HG03280 (cell line): Measurements from ENCODE around the gene FEM1B.
A peak's percentile ranks its signal among the peaks of the same experiment; 100 is the strongest.

Source experiments
- ATAC-seq: cut with Tn5 transposase; IDR thresholded peaks from one replicate; pipeline ENCODE4 v1.9.1; 2021; ENCODE audit warnings: mild to moderate bottlenecking, moderate library complexity; ENCODE audit not compliant: unreplicated experiment

Gene FEM1B

GRCh38 chr15:68258692-68259091 lies 18.9 kb upstream of the FEM1B start:
- ATAC-seq: no peak

GRCh38 chr15:68259883-68260282 lies 17.7 kb upstream of the FEM1B start:
- ATAC-seq: no peak

- no peak for ATAC-seq
These were observed 16.3 kb upstream of the FEM1B start for GRCh38 chr15:68261241-68261640.

DNA sequence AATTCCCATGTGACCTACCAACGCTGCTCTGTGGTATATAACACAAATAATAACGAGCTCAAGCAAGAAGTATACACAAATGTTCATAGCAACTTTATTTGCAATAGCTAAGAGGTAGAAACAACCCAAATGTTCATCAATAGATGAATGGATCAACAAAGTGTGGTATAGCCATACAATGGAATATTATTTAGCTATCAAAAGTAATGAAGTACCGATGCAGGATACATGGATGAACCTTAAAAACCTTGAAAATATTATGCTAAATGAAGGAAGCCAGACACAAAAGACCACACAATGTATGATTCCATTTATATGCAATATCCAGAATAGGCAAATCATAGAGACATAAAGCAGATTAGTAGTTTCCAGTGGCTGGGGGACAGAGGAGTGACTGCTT lies 15.6 kb upstream of the FEM1B start:
- no peak for ATAC-seq

- no peak for ATAC-seq
These were observed 14.8 kb upstream of the FEM1B start for GRCh38 chr15:68262514-68263356.

GRCh38 chr15:68264282-68264681 lies 13.3 kb upstream of the FEM1B start:
- no peak for ATAC-seq

- ATAC-seq: no peak
These were observed 12.5 kb upstream of the FEM1B start for GRCh38 chr15:68265081-68265480.

DNA sequence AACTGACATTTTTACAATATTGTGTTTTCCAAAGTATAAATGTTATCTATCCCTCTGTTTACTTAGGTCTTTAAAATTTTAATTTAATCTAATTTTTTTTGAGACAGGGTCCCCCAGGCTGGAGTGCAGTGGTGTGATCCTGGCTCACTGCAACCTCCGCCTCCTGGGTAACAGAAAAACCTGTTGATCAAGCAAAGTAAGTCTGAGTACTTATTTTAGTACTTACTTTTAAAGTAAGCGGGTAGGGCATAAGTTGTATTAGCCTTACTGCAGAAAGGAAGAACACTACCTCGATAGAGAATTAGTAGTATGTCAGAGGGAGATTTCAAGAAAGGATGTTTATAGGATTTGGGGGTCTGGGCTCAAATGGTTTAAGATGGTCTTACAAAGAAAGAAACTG lies 11.9 kb upstream of the FEM1B start:
- ATAC-seq: no peak

GRCh38 chr15:68268405-68268804 lies 9.1 kb upstream of the FEM1B start:
- ATAC-seq: no peak

DNA sequence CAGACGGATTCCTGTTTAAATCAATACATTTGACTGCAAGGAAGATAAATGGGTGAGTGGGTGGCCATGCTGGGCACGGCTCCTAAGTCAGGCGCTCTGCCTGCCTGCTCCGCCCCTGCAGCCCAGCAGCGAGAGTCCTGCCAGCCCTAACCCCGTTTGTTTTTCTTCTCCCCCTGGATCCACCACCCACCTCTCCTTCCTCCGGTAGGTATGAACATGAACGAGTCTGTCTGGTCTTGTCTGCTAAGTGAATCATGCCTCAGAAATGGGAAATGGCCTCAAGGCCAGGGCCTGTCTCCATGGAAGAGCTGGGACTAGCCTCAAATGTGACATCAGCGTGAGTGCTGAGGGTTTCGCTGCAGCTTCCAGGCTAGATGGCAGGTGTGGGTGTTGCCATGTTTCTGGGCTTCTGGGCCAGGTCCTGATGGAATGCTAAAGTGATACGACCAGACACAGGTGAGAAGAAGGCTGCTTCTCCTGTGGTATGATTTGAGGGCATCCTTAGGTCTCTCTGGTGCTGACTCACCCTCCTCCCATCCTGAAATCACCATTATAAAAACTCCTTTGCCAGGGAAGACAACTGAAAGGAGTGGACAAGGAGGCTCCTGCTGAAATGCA lies 5.6 kb upstream of the FEM1B start:
- ATAC-seq: no peak

DNA sequence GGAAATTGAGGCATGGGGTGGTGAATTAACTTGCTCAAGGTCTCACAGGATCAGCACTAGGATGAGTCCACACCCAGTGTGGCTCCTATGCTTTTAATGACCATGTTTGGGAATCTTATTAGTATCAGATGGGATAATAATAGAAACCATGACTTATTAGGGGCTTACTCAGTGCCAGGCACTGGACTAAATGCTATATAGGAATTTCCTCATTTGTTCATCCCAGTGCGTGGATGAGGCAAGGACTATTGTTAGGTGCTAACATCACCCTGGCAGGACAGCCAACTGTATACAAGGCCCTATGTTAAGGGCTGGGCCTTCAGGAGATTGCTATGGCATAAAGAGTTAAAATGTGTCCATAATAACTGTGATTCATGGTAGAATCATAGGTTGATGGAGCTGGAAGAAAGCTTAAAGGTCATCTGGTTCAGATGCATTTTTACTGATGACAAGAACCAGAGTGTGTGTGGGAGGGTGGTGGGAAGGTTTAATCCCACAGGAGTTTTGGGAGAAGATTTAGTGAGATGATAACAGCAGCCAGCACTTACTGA lies 4.7 kb upstream of the FEM1B start:
- no peak for ATAC-seq

DNA sequence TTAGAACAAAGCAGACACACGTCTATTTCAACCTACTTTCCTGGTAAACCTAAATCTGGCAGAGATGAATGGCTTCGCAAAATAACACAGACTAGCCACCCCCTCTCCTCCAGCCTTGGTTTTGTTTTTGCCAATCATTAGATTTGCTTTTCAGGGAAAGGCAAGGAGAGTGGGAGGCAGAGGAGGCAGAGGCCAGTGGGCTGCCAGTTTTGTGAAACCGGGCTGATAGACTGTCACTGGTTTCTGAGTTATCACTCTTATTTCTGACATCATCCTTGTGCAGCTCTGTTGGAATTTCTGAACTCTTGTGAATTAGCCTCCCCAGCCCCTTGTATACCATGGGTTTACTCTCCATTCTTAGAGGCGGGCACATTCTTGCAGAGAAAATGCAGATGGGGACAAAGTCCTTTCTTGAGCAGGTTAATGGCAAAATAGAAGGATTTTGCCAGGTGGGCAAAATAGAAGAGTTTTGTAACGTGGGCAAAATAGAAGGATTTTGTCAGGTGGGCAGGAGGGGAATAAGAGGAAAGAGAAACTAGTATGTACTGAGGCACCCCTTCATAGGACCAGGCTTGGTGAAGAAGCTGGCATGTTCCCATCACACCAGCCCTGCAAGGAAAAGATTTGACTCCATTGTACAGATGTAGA lies 3.2 kb upstream of the FEM1B start:
- ATAC-seq: no peak

DNA sequence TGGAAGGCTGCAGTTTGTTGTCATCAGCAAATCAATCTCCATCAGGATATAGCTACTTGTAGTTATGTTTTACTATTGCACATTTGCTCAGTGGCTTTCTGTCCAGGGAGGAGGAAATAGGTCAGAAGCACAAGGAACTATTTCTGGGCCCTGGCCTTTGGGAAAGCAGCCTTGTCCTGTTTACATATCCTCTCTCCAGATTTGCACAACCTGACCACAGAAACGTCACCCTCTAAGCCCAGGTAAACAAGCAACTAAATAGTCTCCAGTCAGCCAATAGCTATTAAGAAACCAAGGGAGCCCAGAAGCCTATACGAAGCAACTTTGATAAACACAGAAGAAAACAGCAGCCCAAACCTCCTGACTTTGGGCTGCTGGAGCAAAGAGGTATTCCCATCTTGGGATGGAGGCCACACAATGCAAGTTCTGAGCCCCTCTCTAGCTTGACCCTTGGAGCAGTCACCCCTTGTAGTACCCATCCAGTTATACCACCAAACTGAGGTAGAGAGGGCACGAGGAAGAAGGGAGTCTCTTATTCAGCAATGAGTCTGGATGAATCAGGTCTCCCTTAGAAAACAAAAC lies 2.3 kb upstream of the FEM1B start:
- no peak for ATAC-seq

- no peak for ATAC-seq
These were observed 877 bp upstream of the FEM1B start for GRCh38 chr15:68276668-68277067.

DNA sequence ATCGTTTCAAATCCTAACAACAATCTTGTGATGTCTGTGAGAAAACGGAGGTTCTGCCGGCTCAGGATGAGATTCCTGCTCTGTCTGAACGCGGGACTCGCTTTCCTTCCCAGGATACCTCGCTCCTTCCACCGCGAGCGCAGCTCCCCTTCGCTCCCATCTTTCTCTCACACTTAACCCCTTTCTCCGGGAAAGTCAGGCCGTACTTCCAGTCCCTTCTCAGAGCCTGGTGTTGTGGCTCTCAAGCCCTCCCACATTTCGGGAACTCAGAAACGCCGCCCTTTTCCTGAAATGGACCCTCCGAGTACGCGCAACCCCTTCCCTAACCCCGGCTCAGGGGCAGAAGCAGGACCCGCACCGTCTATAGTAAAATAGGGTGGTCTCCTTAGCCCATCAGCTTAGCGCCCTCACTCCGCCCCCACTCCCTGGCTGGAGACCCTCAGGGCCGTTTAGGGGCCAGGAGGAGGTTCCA lies 378 bp upstream of the FEM1B start:
- ATAC-seq: peak; percentile 1

DNA sequence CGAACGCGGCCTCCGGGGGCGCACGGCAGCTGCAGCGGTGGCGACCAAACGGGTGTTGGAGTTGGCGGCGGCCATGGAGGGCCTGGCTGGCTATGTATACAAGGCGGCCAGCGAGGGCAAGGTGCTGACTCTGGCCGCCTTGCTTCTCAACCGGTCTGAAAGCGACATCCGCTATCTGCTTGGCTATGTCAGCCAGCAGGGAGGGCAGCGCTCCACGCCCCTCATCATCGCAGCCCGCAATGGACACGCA lies 725 bp downstream of the FEM1B start:
- ATAC-seq: peak; percentile 53

DNA sequence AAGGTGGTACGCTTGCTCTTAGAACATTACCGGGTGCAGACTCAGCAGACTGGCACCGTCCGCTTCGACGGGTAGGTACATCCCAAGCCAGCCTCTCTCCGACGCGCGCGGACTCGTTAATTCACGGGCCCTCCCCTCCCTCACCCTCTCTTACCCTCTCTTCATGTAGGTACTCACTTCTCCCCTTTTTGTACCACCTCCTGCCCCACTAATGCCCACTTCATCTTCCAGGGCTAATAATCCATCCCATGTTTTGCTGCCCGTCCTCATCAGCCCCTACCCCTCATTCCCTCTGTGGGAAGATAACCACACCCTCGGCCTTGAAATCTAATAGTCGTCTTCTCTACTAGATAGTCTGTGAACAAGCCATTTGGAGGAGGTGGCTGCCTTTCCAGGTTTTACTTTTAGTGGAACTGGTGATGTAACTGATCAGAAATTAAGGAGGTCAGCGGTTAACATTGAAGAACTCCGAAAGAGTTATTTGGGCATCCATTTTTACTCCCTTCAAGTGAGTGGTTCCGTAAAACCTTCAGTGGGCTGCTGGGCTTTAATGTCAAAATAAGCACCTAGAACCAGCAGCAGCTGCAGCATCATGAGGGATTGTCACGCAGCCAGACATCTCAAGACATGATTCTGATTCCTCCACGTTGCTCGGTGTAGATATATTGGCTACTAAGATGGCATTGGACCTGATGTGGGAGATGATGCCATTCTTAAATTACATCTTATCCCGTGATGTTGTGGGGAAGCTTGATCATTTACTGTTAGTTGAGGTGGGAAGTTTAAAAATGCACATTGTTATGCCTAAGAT lies 1.3 kb downstream of the FEM1B start:
- no peak for ATAC-seq

GRCh38 chr15:68279779-68280753 lies 2.5 kb downstream of the FEM1B start:
- ATAC-seq: no peak

- no peak for ATAC-seq
These were observed 3.5 kb downstream of the FEM1B start for GRCh38 chr15:68281008-68281407.

GRCh38 chr15:68283401-68283800 lies 5.9 kb downstream of the FEM1B start:
- ATAC-seq: no peak
